HEK293 (cell line): ENCODE measurements around the gene STPG3.

Experiments
- PRDM4 ChIP-seq: fragments of 450-650 bp; formaldehyde crosslinking; IDR thresholded peaks from 2 replicates; pipeline ENCODE4 v1.5.1; 2017; ENCODE audit warnings: missing biosample characterization, missing genetic modification characterization
- SCRT1 ChIP-seq: fragments of 450-650 bp; formaldehyde crosslinking; IDR thresholded peaks from 2 replicates; pipeline ENCODE4 v1.5.1; 2016; ENCODE audit warnings: missing biosample characterization, missing genetic modification characterization, borderline replicate concordance
- SETDB1 ChIP-seq: IDR thresholded peaks from one replicate; pipeline ENCODE4 v1.6.1; 2017; ENCODE audit warnings: mild to moderate bottlenecking, low read length, moderate library complexity, mixed read lengths; ENCODE audit not compliant: insufficient read length
- WT1 ChIP-seq: fragments of 450-650 bp; formaldehyde crosslinking; IDR thresholded peaks from 2 replicates; pipeline ENCODE4 v1.5.1; 2016; ENCODE audit warnings: missing biosample characterization, missing genetic modification characterization
- ZNF16 ChIP-seq: fragments of 450-650 bp; formaldehyde crosslinking; IDR thresholded peaks from 2 replicates; pipeline ENCODE4 v1.5.1; 2016; ENCODE audit warnings: low read depth, missing biosample characterization, missing genetic modification characterization
- ZNF510 ChIP-seq: fragments of 450-650 bp; formaldehyde crosslinking; IDR thresholded peaks from 2 replicates; pipeline ENCODE4 v1.5.1; 2018; ENCODE audit warnings: mild to moderate bottlenecking, missing genetic modification characterization, missing biosample characterization; ENCODE audit not compliant: insufficient replicate concordance
- TF ChIP-seq, protein P1 (sequence below): fragments of 450-650 bp; formaldehyde crosslinking; IDR thresholded peaks from 2 replicates; pipeline ENCODE4 v1.5.1; 2016; ENCODE audit warnings: missing biosample characterization, missing genetic modification characterization

DNA sequence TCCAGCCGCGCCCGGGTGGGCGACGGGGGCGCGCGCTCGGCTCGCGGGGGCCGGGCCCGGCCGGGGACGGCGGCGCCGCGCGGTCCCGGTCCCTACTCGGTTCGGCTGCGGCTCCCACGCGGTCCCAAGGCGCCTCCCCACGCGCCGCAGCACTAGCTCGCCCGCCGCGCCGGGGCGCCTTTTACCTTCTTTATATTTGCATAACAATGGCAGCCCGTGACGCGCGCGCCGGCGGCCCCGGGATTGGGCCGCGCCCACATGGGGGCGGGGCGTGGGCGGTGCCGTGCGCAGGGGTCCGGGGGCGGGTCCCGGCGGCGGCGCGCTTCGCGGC, 51.0 kb downstream of the STPG3 start, which contains the start of gene NRARP:
- TF ChIP-seq SETDB1 (no peak), PRDM4 (tag by site-specific recombination) (no peak), SCRT1 (tag by site-specific recombination) (no peak), WT1 (tag by site-specific recombination) (no peak), ZNF16 (tag by site-specific recombination) (no peak), ZNF510 (no peak)
- TF ChIP-seq, protein P1, sequence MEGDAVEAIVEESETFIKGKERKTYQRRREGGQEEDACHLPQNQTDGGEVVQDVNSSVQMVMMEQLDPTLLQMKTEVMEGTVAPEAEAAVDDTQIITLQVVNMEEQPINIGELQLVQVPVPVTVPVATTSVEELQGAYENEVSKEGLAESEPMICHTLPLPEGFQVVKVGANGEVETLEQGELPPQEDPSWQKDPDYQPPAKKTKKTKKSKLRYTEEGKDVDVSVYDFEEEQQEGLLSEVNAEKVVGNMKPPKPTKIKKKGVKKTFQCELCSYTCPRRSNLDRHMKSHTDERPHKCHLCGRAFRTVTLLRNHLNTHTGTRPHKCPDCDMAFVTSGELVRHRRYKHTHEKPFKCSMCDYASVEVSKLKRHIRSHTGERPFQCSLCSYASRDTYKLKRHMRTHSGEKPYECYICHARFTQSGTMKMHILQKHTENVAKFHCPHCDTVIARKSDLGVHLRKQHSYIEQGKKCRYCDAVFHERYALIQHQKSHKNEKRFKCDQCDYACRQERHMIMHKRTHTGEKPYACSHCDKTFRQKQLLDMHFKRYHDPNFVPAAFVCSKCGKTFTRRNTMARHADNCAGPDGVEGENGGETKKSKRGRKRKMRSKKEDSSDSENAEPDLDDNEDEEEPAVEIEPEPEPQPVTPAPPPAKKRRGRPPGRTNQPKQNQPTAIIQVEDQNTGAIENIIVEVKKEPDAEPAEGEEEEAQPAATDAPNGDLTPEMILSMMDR (tag by site-specific recombination): no peak
